ENCODE data around the gene HDAC10.

The HDAC10 gene

GRCh38 chr22:50250249-50250554 is 863 bp downstream of the HDAC10 start:
- Histone ChIP-seq H3K4me3 (replicated peaks; ENCODE audit: insufficient read depth, low read length) (peak overlapping the region; percentile 83), H3K27me3 (ENCODE audit: insufficient read depth, poor library complexity, severe bottlenecking) (no peaks in the 10 kb centered on the region), H3K27ac (replicated peaks) (peak overlapping the region; percentile 77)
- DNase-seq (ENCODE audit: low read depth in 1 of 2, low spot score in 1 of 2), result no peak
- TF ChIP-seq REST (IDR thresholded peaks at IDR 0.05; ENCODE audit: insufficient replicate concordance, low read depth) (no peak), POLR2AphosphoS5 (IDR thresholded peaks at IDR 0.05; ENCODE audit: low read depth) (no peak), GABPA (IDR thresholded peaks at IDR 0.05; ENCODE audit: low read depth) (no peak), SPI1 (IDR thresholded peaks at IDR 0.05; ENCODE audit: borderline replicate concordance, low read depth) (no peak)
- TF ChIP-seq, protein P1, sequence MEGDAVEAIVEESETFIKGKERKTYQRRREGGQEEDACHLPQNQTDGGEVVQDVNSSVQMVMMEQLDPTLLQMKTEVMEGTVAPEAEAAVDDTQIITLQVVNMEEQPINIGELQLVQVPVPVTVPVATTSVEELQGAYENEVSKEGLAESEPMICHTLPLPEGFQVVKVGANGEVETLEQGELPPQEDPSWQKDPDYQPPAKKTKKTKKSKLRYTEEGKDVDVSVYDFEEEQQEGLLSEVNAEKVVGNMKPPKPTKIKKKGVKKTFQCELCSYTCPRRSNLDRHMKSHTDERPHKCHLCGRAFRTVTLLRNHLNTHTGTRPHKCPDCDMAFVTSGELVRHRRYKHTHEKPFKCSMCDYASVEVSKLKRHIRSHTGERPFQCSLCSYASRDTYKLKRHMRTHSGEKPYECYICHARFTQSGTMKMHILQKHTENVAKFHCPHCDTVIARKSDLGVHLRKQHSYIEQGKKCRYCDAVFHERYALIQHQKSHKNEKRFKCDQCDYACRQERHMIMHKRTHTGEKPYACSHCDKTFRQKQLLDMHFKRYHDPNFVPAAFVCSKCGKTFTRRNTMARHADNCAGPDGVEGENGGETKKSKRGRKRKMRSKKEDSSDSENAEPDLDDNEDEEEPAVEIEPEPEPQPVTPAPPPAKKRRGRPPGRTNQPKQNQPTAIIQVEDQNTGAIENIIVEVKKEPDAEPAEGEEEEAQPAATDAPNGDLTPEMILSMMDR (IDR thresholded peaks at IDR 0.05; ENCODE audit: insufficient read depth, low read length), result no peak

- H3K4me3 ChIP-seq (replicated peaks; ENCODE audit: insufficient read depth, low read length), result peak overlapping the region; percentile 83
- no peak for DNase-seq (ENCODE audit: low read depth in 1 of 2, low spot score in 1 of 2)
- no peak overlapping the region for H3K27ac ChIP-seq (replicated peaks)
- TF ChIP-seq SPI1 (IDR thresholded peaks at IDR 0.05; ENCODE audit: borderline replicate concordance, low read depth), result no peak
- no peak for TF ChIP-seq REST (IDR thresholded peaks at IDR 0.05; ENCODE audit: insufficient replicate concordance, low read depth)
- TF ChIP-seq POLR2AphosphoS5 (IDR thresholded peaks at IDR 0.05; ENCODE audit: low read depth), result no peak
- TF ChIP-seq, protein P1 (IDR thresholded peaks at IDR 0.05; ENCODE audit: insufficient read depth, low read length), result no peak
- no peak for TF ChIP-seq GABPA (IDR thresholded peaks at IDR 0.05; ENCODE audit: low read depth)
- no peaks in the 10 kb centered on the region for H3K27me3 ChIP-seq (ENCODE audit: insufficient read depth, poor library complexity, severe bottlenecking)
Measured at GRCh38 chr22:50249341-50250248, 1.5 kb downstream of the HDAC10 start.

DNA sequence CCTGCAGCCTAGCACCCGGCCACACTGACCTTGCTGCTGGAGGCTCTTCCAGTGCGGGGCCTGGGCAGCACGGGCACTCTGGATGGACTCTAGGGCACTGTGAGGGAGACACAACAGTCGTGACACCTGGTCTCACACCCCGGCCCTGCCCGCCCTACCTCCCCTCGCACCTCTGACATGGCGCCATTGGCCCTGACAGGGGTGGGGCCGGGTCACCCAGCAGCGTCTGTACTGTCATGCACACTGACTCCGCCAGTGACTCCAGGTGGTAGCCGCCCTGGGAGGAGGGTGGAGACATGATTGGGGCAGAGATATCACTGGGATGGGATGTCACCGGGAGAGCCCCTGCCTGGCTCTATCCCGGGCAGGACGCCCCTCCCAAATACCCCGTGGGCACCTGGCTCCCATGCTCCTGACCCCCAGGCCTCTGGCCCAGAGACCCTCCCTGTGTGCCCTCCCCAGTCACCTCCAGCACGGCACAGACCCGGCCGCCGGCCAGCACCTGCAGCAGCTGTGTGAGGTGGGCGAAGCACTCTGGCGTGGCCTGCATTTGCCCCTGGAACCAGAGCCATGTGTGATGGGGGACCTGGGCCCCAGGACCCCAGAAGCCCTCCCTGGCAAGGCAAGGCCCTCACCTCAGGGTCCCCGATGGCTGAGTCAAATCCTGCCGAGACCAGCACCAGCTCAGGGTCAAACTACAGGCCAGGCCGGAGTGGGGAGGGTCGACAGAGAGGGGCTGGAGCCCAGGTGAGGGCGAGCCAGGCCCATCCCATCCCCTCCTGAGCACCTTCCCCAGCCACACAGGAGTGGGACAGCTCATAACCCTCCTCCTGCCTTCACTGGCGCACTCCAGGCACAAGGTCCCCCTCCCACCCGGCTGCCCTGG is 2.6 kb downstream of the HDAC10 start:
- H3K27me3 ChIP-seq (ENCODE audit: insufficient read depth, poor library complexity, severe bottlenecking), result no peaks in the 10 kb centered on the region
- no peak for TF ChIP-seq GABPA (IDR thresholded peaks at IDR 0.05; ENCODE audit: low read depth)
- TF ChIP-seq POLR2AphosphoS5 (IDR thresholded peaks at IDR 0.05; ENCODE audit: low read depth), result no peak
- TF ChIP-seq SPI1 (IDR thresholded peaks at IDR 0.05; ENCODE audit: borderline replicate concordance, low read depth), result no peak
- no peak for TF ChIP-seq REST (IDR thresholded peaks at IDR 0.05; ENCODE audit: insufficient replicate concordance, low read depth)
- TF ChIP-seq, protein P1 (IDR thresholded peaks at IDR 0.05; ENCODE audit: insufficient read depth, low read length), result no peak
- no peak overlapping the region; the same call in 1 of the 2 replicates for H3K27ac ChIP-seq (replicated peaks)
- no peak overlapping the region for H3K4me3 ChIP-seq (replicated peaks; ENCODE audit: insufficient read depth, low read length)
- no peak for DNase-seq (ENCODE audit: low read depth in 1 of 2, low spot score in 1 of 2)
